RPMI8226 (cell line): ENCODE results near the gene BAD.

Experiments used
- DNase-seq: peaks from one replicate; pipeline ENCODE4 v3.0.0-alpha.2; 2015

The BAD gene

DNA sequence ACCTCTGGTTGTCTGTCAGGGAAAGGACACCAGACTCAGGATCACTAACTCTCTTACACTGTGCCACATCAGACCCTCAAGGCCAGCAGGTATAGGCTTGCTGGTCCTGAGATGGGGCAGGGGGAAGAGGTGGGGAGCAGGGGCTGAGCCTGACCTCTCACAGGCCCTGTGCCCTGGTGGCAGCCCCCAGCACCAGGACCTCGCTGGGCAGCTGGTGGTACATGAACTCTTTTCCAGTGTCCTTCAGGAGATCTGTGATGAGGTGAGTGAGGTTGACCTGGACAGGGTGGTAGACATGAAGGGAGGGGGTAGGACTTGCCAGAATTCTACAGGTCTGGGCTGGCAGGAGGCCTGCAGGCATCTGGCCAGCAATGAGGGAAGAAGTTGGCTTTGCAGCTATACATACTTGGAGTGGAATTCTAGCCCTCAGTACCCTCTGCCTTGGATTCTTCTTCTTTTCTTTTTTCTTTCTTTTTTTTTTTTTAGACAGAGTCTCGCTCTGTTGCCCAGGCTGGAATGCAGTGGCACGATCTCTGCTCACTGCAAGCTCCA lies 57.0 kb downstream of the BAD start:
- peak; percentile 48 for DNase-seq

DNA sequence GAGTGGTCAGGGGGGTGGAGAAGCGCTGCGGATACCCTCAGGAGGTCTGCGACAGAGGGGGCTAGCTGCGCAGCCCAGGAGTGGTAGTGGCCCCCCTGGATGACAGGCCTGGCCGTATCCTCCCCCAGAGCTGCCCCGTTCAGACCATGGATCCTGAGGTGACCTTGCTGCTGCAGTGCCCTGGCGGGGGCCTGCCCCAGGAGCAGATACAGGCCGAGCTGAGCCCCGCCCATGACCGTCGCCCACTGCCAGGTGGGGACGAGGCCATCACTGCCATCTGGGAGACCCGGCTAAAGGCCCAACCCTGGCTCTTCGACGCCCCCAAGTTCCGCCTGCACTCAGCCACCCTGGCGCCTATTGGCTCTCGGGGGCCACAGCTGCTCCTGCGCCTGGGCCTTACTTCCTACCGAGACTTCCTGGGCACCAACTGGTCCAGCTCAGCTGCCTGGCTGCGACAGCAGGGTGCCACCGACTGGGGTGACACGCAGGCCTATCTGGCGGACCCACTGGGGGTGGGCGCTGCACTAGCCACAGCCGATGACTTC lies 57.9 kb downstream of the BAD start:
- DNase-seq: peak; percentile 87

DNA sequence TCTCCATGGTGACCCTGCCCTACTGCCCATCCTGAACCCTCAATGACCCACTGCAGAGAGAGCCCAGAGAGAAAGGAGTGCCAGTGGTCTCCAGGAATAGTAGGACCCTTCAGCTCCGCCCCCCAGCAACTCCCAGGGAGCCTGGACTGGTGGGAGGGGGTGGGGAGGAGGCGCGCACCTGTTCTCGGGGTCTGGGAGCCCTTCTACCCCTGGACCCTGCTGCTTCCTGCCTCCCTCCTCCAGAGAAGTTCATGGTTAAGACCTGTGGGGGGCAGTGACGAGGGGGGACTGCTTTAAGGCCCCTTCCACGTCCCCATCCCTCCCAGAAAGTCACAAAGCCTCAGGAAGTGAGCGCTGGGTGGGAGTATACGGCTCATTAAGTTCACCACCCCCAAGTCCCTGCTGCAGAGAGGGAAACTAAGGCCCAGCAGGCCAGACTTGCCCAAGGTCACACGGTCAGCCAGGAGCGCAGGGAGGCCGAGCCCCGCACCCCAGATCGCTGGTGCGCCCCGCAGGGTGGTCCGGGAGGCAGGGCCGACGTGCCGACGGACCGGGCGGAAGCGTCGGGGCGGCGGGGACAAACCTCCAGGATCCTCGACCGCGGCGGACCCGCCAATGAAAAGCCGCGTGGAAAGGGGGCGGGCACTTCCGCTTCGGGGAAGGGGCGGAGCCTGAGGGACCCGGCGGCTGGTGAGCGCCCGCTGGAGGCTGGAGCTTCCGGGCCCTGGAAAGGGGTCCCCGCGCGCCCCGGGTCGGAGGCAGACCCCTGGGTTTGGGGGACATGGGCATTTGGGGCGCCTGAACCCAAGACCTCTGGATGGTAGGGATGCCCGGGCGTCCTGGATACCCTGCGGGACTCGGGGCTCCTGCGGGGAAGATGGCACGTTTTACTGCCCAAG lies 58.6 kb downstream of the BAD start, which contains the start of the genes NUDT22 and TRPT1:
NUDT22 (plus strand) TSS at position 667 of the 899 bp plus-strand sequence. CDS start 379 bp downstream, outside the sequence.
TRPT1 (minus strand) TSS at position 579 of the 899 bp plus-strand sequence; CDS start at position 253, 326 bp downstream.
- DNase-seq: peak; percentile 97

DNA sequence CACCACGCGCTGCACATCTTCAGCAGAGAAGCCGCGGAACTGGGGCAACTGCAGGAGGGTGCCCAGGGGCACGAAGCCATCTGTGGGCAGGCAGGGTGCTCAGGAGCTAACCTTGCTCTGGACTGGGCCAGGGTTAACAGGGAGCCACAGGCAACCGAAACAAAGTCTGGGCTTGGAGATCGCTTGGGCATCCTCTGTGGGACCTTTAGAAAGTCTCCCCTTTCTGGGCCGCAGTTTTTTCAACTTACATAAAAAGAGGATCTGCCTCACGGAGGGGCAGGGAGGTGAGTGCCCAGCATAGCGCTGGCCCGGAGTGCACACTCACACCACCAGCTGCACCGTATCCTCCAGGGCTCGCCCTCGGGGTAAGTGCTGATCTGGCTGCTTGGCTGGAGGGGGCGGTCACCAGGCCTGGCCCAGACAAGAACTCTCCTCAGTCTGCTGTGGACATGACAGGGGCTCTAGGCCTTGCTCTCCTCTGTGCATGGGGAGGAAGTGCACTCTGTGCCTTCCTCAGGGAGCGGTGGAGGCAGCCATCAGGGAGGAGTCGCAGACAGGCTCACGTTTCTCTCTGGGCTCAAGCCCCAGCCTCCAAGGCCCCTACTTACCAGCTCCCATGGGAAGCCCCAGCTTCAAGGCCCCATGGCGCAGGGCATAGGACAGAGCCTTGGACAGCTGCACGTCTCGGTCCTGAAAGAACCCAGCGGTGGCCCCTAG lies 59.4 kb downstream of the BAD start:
- DNase-seq: no peak

DNA sequence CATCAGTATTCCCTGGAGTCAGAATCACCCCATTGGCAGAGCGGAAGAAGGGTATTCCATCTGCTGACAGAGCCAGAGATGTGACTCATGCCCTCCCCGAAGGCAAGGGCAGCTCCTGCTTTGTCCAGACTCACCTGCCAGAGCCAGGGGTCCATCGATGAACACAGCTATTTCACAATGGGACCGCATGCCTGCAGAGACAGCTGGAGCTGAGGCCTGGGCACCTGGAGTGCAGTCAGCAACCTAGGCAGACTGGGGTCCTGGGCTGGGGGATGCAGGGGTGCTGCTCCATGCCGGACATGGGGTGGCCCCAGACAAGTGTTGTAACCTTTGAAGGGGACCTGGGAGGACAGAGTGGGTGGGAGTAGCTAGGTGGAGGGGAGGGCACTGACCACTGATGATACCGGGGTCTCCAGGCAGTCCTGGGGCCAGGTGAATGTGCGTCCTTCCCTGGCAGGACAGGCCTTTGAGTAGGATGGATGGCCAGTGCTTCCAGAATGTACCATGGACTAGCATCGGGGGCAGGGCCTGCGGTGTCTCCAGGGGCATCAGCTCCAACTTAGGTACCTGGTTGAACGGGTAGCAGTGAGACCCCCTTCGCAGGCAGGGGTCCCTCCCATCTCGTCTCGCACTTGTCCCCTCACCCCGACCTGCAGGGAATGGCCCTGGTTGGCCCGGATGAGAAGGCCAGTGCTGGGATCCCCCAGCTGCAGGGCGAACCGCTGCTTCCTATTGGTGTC lies 60.1 kb downstream of the BAD start:
- DNase-seq: no peak

DNA sequence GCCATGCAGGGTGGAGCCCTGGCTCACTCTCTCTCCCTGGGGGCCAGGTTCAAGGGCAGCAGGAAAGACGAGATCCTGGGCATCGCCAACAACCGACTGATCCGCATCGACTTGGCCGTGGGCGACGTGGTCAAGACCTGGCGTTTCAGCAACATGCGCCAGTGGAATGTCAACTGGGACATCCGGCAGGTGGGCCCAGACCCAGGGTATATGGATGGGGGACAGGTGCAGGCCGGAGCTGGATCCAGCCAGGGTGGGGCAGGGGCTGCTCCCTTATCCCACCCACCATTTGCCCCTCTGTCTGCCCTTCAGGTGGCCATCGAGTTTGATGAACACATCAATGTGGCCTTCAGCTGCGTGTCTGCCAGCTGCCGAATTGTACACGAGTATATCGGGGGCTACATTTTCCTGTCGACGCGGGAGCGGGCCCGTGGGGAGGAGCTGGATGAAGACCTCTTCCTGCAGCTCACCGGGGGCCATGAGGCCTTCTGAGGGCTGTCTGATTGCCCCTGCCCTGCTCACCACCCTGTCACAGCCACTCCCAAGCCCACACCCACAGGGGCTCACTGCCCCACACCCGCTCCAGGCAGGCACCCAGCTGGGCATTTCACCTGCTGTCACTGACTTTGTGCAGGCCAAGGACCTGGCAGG lies 61.3 kb downstream of the BAD start:
- DNase-seq: no peak

DNA sequence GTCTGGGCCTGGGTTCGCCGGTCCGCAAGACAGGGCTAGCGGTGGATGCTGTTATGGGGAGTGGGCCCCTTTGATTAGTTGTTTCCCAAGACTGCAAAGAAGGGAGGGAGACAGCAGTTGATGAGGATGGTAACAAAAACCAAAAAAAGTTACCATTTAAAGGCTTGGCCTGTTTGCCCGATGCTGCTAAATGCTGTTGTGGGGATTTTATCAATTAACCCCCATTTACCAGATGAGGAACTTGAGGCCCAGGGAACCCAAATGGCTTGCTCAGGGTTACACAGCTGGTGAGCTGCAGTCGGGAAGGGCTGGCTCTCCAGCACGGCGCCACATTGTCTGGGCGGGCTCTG lies 61.8 kb downstream of the BAD start:
- DNase-seq: no peak

DNA sequence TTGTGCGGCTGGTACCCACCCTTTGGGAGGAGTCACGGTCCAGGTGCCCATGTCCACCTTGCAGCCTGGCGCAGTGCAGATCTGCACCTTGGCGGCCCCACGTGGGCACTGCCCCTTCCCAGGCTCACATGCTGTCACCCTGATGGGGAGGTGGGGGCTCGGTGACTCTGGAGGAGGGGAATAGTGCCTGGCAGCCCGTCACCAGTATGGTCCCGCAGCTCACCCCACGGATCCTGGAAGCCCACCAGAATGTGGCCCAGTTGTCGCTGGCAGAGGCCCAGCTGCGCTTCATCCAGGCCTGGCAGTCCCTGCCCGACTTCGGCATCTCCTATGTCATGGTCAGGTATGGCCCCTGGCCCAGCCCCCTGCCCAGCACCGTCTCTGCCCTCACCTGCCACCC lies 63.7 kb downstream of the BAD start:
- DNase-seq: no peak

DNA sequence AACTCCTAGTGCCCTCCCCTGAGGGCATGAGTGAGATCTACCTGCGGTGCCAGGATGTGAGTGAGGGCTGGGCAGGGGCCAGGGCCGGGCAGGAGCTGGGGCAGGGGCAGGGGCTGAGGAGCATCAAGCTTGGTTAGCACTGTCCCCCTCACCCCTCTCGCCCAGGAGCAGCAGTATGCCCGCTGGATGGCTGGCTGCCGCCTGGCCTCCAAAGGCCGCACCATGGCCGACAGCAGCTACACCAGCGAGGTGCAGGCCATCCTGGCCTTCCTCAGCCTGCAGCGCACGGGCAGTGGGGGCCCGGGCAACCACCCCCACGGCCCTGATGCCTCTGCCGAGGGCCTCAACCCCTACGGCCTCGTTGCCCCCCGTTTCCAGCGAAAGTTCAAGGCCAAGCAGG lies 64.2 kb downstream of the BAD start:
- DNase-seq: no peak
